Psoas muscle (tissue), 8 donors: Measurements from ENCODE around the gene ATP13A3. TPM values are rescaled to one million over a fixed set of nuclear protein-coding genes. Genes with fewer than 3 reads are reported as not detected.

Source experiments
- ATAC-seq, 4 donors: fragments of 200-7000 bp; cut with Tn5 transposase; one replicate each; pipeline ENCODE4 v1.9.1; 2020; ENCODE audit warnings: moderate library complexity in 3 of 4, mild to moderate bottlenecking in 2 of 4
- DNase-seq, 2 donors: peaks; one replicate each; pipeline ENCODE4 v3.0.0-alpha.2; 2020
- H3K27ac ChIP-seq: fragments of 200-600 bp; one replicate; pipeline ENCODE4 v1.8.0; 2022
- H3K27me3 ChIP-seq, 3 donors: fragments of 200-600 bp in 1 of 3; one replicate each; pipeline versions ENCODE4 v1.6.1 to v1.8.0; 2013 to 2022; ENCODE audit warnings: low read length in 2 of 3, mild to moderate bottlenecking in 2 of 3, moderate library complexity in 1 of 3; ENCODE audit not compliant: insufficient read depth in 3 of 3
- H3K36me3 ChIP-seq, 2 donors: fragments of 200-600 bp in 1 of 2; one replicate each; pipeline versions ENCODE4 v1.6.1 to v1.8.0; 2013 to 2022; ENCODE audit warnings: low read depth in 1 of 2, mild to moderate bottlenecking in 1 of 2, moderate library complexity in 1 of 2; ENCODE audit not compliant: insufficient read depth in 1 of 2
- H3K4me1 ChIP-seq: fragments of 200-600 bp; one replicate; pipeline ENCODE4 v1.8.0; 2022
- H3K4me3 ChIP-seq: fragments of 200-600 bp; one replicate; pipeline ENCODE4 v1.8.0; 2022; ENCODE audit warnings: mild to moderate bottlenecking
- H3K9me3 ChIP-seq: fragments of 200-600 bp; one replicate; pipeline ENCODE4 v1.8.0; 2022
- WGBS, 3 donors: extraction: QIAGEN DNeasy Blood & Tissue Kit; methylation state at CpG; one replicate each; pipeline versions ENCODE4 v1.1.6 to v1.1.7; 2013; 5-methylcytosine and 5-hydroxymethylcytosine counted together
- intact Hi-C, 2 donors: fragments of 100-400 bp; cut with DNase I; formaldehyde crosslinking; loops; one replicate each; pipeline versions ENCODE4 v1.11.0 to v1.14.2; 2022
- polyA plus RNA-seq, 3 donors: library from polyadenylated mRNA; stranded (reverse); fragments of 200-250 nt; gene quantifications; one replicate each; pipeline ENCODE4 v1.2.3, GENCODE V29; 2013
- total RNA-seq, 4 donors: library from RNA; stranded (reverse); fragmentation: NEBNext Ultra II Directional in 2 of 4; extraction: Animal tissue kit (Norgen Biotek cat#: 25700) in 2 of 4; gene quantifications; one replicate each; pipeline versions ENCODE4 v1.2.1 to v1.2.4, GENCODE V29; 2021 to 2023
- TF ChIP-seq, protein P1 (sequence below): fragments of 200-600 bp; IDR thresholded peaks from one replicate; pipeline ENCODE4 v1.8.0; 2022; ENCODE audit warnings: antibody characterized with exemption
- donor health status: healthy with polysubstance abuse.
- donor health status: DM: no; HTN: no; CAD: no; lungs with moderate emphysema.
- donor health status: Bipolar disorder and iron deficiency.
- donor health status: healthy.
- donor health status: DM: yes; HTN: yes; CAD: no.
- donor health status: DM: no; HTN: no; CAD: no.
- donor health status: DM: no; HTN: no; CAD: no.
- donor health status: DM: yes; HTN: yes; CAD: no.

The ATP13A3 gene
- total and polyA plus RNA-seq, 7 donors = 10.4 to 72.7 (median 46.6) TPM

- TF ChIP-seq, protein P1, sequence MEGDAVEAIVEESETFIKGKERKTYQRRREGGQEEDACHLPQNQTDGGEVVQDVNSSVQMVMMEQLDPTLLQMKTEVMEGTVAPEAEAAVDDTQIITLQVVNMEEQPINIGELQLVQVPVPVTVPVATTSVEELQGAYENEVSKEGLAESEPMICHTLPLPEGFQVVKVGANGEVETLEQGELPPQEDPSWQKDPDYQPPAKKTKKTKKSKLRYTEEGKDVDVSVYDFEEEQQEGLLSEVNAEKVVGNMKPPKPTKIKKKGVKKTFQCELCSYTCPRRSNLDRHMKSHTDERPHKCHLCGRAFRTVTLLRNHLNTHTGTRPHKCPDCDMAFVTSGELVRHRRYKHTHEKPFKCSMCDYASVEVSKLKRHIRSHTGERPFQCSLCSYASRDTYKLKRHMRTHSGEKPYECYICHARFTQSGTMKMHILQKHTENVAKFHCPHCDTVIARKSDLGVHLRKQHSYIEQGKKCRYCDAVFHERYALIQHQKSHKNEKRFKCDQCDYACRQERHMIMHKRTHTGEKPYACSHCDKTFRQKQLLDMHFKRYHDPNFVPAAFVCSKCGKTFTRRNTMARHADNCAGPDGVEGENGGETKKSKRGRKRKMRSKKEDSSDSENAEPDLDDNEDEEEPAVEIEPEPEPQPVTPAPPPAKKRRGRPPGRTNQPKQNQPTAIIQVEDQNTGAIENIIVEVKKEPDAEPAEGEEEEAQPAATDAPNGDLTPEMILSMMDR = no peak
- Histone ChIP-seq H3K27ac (no peak overlapping the region), H3K27me3 (peaks cover 0 to 37% (median 2%) of the 10 kb centered on the region in 3 donors), H3K4me3 (no peak overlapping the region), H3K36me3 (no peaks in the 10 kb centered on the region), H3K4me1 (no peaks in the 10 kb centered on the region), H3K9me3 (no peaks in the 10 kb centered on the region)
- DNase-seq (no peak), ATAC-seq (no peak)
- 91 to 95% (median 92%) methylated on average over 14 of the region's 14 CpGs for WGBS, 3 donors
- intact Hi-C loops = loop anchor here in 1 of 2 donors (1.0 kb wide), 1 partner anchor 26 kb away; the partner anchor contains the start of gene GP5
Observed at GRCh38 chr3:194373028-194373427, 113.8 kb downstream of the ATP13A3 start.

DNA sequence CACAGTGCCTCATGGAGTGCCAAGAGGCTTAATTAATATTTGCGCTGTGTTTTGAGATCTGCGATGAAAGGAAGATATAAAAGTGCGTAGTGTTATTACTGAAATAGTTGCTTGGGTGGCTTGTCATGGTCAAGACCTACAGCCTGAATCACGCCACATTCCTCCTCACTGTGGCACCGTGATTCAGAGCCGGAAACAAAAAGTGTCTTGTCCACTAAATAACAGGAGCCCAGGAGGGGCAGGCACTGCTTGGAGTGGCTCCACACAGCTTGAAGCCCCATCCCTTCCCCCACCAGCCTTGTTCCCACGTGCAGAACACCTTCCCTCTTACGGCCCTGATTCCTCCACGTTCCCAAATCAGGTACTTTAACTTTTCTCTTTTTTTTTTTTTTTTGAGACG, 116.0 kb downstream of the ATP13A3 start:
- WGBS, 3 donors = 87 to 91% (median 89%) methylated on average over 9 to 10 of the region's 10 CpGs
- ATAC-seq (no peak), DNase-seq (no peak)
- intact Hi-C loops = no loop called here
- H3K4me1 ChIP-seq = no peaks in the 10 kb centered on the region
- H3K4me3 ChIP-seq = no peak overlapping the region
- H3K9me3 ChIP-seq = no peaks in the 10 kb centered on the region
- peaks cover 0 to 36% (median 0%) of the 10 kb centered on the region in 3 donors for H3K27me3 ChIP-seq
- TF ChIP-seq, protein P1 = no peak
- no peaks in the 10 kb centered on the region for H3K36me3 ChIP-seq
- H3K27ac ChIP-seq = no peak overlapping the region

DNA sequence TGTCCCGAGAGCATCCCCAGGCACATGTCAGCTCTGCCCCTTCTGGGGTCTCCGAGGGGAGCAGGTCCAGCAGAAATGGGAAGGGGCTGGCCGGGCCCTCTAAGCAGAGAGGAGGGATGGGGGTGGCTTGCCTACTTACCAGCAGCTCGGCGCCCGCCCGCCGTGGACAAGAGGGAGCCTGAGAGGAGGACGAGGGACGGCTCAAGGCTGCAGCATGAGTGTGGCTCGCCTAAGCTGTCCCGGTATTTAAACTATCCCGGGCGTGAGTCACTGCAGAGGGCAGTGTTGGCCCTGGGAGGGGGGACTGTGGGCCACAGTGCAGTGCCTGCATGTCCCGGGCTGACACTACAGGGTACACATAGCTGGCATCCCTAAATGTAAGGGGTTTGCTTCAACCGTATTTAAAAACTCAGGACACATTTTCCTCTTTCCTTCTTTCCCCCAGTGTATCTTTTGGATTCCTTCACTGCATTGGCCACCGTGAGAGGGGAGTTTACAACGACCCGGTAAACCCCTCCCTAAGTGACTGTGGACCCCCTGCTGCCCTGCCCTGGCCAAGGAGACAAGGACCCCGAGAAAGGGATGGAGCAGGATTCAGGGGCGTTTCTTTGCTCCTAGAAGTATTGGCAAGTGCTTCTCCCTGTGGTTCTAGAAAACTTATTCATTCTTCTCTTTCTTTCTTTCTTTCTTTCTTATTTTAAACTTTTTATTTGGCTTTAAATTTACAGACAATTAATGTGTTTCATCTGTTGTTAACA, 117.1 kb downstream of the ATP13A3 start, which contains the start of gene LRRC15:
LRRC15 (minus strand) TSS at position 222 of the 758 bp plus-strand sequence. CDS start 8,700 bp downstream, outside the sequence.
- Histone ChIP-seq H3K27ac (no peak within 1 kb of the TSS), H3K4me1 (peaks cover 7% of the 10 kb centered on the region), H3K36me3 (no peaks in the 10 kb centered on the region), H3K4me3 (no peak within 1 kb of the TSS), H3K9me3 (no peaks in the 10 kb centered on the region), H3K27me3 (peaks cover 0 to 36% (median 0%) of the 10 kb centered on the region in 3 donors)
- WGBS, 3 donors = 18 to 27% (median 19%) methylated on average over 21 of the region's 21 CpGs
- DNase-seq (peak in 1 of 2 donors; percentile 29), ATAC-seq (peak; percentile 56 to 84 (median 66))
- TF ChIP-seq, protein P1 = no peak
- intact Hi-C loops = no loop called here

DNA sequence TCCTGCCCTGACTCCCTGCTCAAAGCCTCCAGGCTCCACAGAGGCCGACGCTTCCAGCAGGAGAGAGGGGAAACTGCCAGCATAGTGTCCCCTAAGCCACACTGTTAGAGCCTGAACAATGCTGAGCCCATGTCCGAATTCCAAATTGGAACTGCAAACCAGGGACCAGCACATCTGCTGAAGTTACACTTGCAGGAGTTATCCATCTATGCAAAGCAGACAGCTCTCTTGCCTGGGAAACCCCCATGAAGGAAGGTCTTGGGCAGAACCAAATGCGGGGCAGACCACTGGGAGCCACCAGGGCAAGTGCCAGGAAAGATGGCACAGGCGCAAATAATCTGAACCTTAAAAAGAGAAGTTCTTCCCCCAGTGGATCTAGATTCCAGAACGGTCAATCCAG, 117.9 kb downstream of the ATP13A3 start:
- Histone ChIP-seq H3K27me3 (peaks cover 0 to 36% (median 0%) of the 10 kb centered on the region in 3 donors), H3K4me3 (no peak overlapping the region), H3K36me3 (no peaks in the 10 kb centered on the region), H3K27ac (no peak overlapping the region), H3K4me1 (peaks cover 15% of the 10 kb centered on the region), H3K9me3 (no peaks in the 10 kb centered on the region)
- TF ChIP-seq, protein P1 = no peak
- ATAC-seq (no peak), DNase-seq (no peak)
- 33 to 65% (median 43%) methylated on average over 6 of the region's 6 CpGs for WGBS, 3 donors
- intact Hi-C loops = no loop called here
